ENCODE data around the gene DPP3. TPM values are rescaled to one million over a fixed set of nuclear protein-coding genes. Genes with fewer than 3 reads are reported as not detected.

DPP3 gene
- total RNA-seq, 1 experiment from 2014 or later = 146 TPM

- no peak overlapping the region for H3K4me3 ChIP-seq
- H3K27me3 ChIP-seq (replicated peaks) = peaks cover 27% of the 10 kb centered on the region
- no peaks in the 10 kb centered on the region; the same call in 1 of the 2 replicates for H3K9me3 ChIP-seq (replicated peaks)
- no peaks in the 10 kb centered on the region for H3K36me3 ChIP-seq
- DNase-seq (ENCODE audit: low read depth in 1 of 2, low spot score in 2 of 2) = no peak
- no peak overlapping the region for H3K27ac ChIP-seq
- H3K4me1 ChIP-seq (replicated peaks) = no peaks in the 10 kb centered on the region
Measured at GRCh38 chr11:66554602-66555001, 74.4 kb downstream of the DPP3 start.

GRCh38 chr11:66555416-66555815 is 75.2 kb downstream of the DPP3 start:
- H3K9me3 ChIP-seq (replicated peaks) = no peaks in the 10 kb centered on the region; the same call in none of the 2 replicates
- DNase-seq (ENCODE audit: low read depth in 1 of 2, low spot score in 2 of 2) = no peak
- no peak overlapping the region for H3K27ac ChIP-seq
- no peaks in the 10 kb centered on the region for H3K4me1 ChIP-seq (replicated peaks)
- H3K27me3 ChIP-seq (replicated peaks) = peaks cover 31% of the 10 kb centered on the region
- no peak overlapping the region for H3K4me3 ChIP-seq
- no peaks in the 10 kb centered on the region for H3K36me3 ChIP-seq

GRCh38 chr11:66556086-66556485 is 75.9 kb downstream of the DPP3 start:
- DNase-seq (ENCODE audit: low read depth in 1 of 2, low spot score in 2 of 2) = no peak
- no peaks in the 10 kb centered on the region for H3K4me1 ChIP-seq (replicated peaks)

GRCh38 chr11:66557733-66558326 is 77.6 kb downstream of the DPP3 start:
- Histone ChIP-seq H3K4me1 (replicated peaks) (no peaks in the 10 kb centered on the region), H3K36me3 (no peaks in the 10 kb centered on the region), H3K9me3 (replicated peaks) (no peaks in the 10 kb centered on the region; the same call in none of the 2 replicates), H3K27me3 (replicated peaks) (peaks cover 48% of the 10 kb centered on the region), H3K4me3 (no peak overlapping the region), H3K27ac (no peak overlapping the region)
- no peak for DNase-seq (ENCODE audit: low read depth in 1 of 2, low spot score in 2 of 2)

More at GRCh38 chr11:66556086-66556485, 75.9 kb downstream of the DPP3 start:
- Histone ChIP-seq H3K27ac (no peak overlapping the region), H3K9me3 (replicated peaks) (no peaks in the 10 kb centered on the region; the same call in none of the 2 replicates), H3K36me3 (no peaks in the 10 kb centered on the region), H3K27me3 (replicated peaks) (peaks cover 38% of the 10 kb centered on the region), H3K4me3 (no peak overlapping the region)

Other genes with a start within 250 kb of the DPP3 start
- 54.1 and 92.6 TPM in 2 replicates for gene KLC2, start 222.7 kb upstream of the DPP3 start, total RNA-seq (2014; rRNA removed; shearing (Covaris generic))
- 290 and 334 TPM in 2 replicates for gene RAB1B, start 211.8 kb upstream of the DPP3 start, total RNA-seq (2014; rRNA removed; shearing (Covaris generic))
- gene CNIH2, start 202.3 kb upstream of the DPP3 start, total RNA-seq (2014; rRNA removed; shearing (Covaris generic)) = 2.8 and 6.2 TPM in 2 replicates
- 162 and 245 TPM in 2 replicates for gene YIF1A, start 191.3 kb upstream of the DPP3 start, total RNA-seq (2014; rRNA removed; shearing (Covaris generic))
- gene TMEM151A, start 188.5 kb upstream of the DPP3 start, total RNA-seq (2014; rRNA removed; shearing (Covaris generic)) = 0.60 and 0.61 TPM in 2 replicates
- gene CD248, start 163.4 kb upstream of the DPP3 start, total RNA-seq (2014; rRNA removed; shearing (Covaris generic)) = 576 and 629 TPM in 2 replicates
- 44.9 and 58.0 TPM in 2 replicates for gene RIN1, start 144.0 kb upstream of the DPP3 start, total RNA-seq (2014; rRNA removed; shearing (Covaris generic))
- gene BRMS1, start 135.3 kb upstream of the DPP3 start, total RNA-seq (2014; rRNA removed; shearing (Covaris generic)) = 170 and 189 TPM in 2 replicates
- 44.1 and 46.5 TPM in 2 replicates for gene B4GAT1, start 132.8 kb upstream of the DPP3 start, total RNA-seq (2014; rRNA removed; shearing (Covaris generic))
- gene SLC29A2, start 108.7 kb upstream of the DPP3 start, total RNA-seq (2014; rRNA removed; shearing (Covaris generic)) = not detected in 2 replicates
- 1.3 and 2.2 TPM in 2 replicates for gene NPAS4, start 59.4 kb upstream of the DPP3 start, total RNA-seq (2014; rRNA removed; shearing (Covaris generic))
- 186 and 201 TPM in 2 replicates for gene MRPL11, start 41.6 kb upstream of the DPP3 start, total RNA-seq (2014; rRNA removed; shearing (Covaris generic))
- 7.0 and 11.1 TPM in 2 replicates for gene PELI3, start 13.5 kb upstream of the DPP3 start, total RNA-seq (2014; rRNA removed; shearing (Covaris generic))
- 28.7 and 38.8 TPM in 2 replicates for gene BBS1, start 30.2 kb downstream of the DPP3 start, total RNA-seq (2014; rRNA removed; shearing (Covaris generic))
- 17.9 and 18.3 TPM in 2 replicates for gene ZDHHC24, start 65.6 kb downstream of the DPP3 start, total RNA-seq (2014; rRNA removed; shearing (Covaris generic))
- gene ACTN3, start 66.5 kb downstream of the DPP3 start, total RNA-seq (2014; rRNA removed; shearing (Covaris generic)) = not detected in 2 replicates
- 4.9 and 5.6 TPM in 2 replicates for gene CTSF, start 88.2 kb downstream of the DPP3 start, total RNA-seq (2014; rRNA removed; shearing (Covaris generic))
- 0.34 TPM in 1 of 2 replicates, not detected in the other for gene CCDC87, start 112.6 kb downstream of the DPP3 start, total RNA-seq (2014; rRNA removed; shearing (Covaris generic))
- 44.8 and 46.6 TPM in 2 replicates for gene CCS, start 112.8 kb downstream of the DPP3 start, total RNA-seq (2014; rRNA removed; shearing (Covaris generic))
- gene RBM14, start 136.2 kb downstream of the DPP3 start, total RNA-seq (2014; rRNA removed; shearing (Covaris generic)) = 33.1 and 57.8 TPM in 2 replicates
- gene RBM4, start 158.3 kb downstream of the DPP3 start, total RNA-seq (2014; rRNA removed; shearing (Covaris generic)) = 136 and 170 TPM in 2 replicates
- 39.7 and 47.8 TPM in 2 replicates for gene RBM4B, start 197.5 kb downstream of the DPP3 start, total RNA-seq (2014; rRNA removed; shearing (Covaris generic))
- under 0.01 and 0.29 TPM in 2 replicates for gene SPTBN2, start 248.8 kb downstream of the DPP3 start, total RNA-seq (2014; rRNA removed; shearing (Covaris generic))

Data from SJSA1 (cell line).